Measurements from ENCODE around the gene CER1.

CER1 gene, protein sequence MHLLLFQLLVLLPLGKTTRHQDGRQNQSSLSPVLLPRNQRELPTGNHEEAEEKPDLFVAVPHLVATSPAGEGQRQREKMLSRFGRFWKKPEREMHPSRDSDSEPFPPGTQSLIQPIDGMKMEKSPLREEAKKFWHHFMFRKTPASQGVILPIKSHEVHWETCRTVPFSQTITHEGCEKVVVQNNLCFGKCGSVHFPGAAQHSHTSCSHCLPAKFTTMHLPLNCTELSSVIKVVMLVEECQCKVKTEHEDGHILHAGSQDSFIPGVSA

GRCh38 chr9:14722391-14723035 lies at the start of gene CER1:
TSS of gene CER1 (minus strand) at chr9:14722733. CDS start at chr9:14722672, 61 bp downstream.
- H3K79me2 ChIP-seq (ENCODE audit: insufficient read depth, low read length) = no peaks in the 10 kb centered on the region
- no peak within 1 kb of the TSS for H3K4me3 ChIP-seq (ENCODE audit: insufficient read depth, low read length, poor library complexity, severe bottlenecking)
- H3K27me3 ChIP-seq (ENCODE audit: low read length) = no peaks in the 10 kb centered on the region
- no peaks in the 10 kb centered on the region for H3K36me3 ChIP-seq (ENCODE audit: low read length)
- no peaks in the 10 kb centered on the region for H3K9me2 ChIP-seq (replicated peaks; ENCODE audit: insufficient read depth, low read length)
- H3K9me3 ChIP-seq (ENCODE audit: insufficient read depth, low read length) = no peaks in the 10 kb centered on the region
- no peaks in the 10 kb centered on the region for H4K20me1 ChIP-seq (ENCODE audit: low read depth, low read length)
- TF ChIP-seq, protein P1, sequence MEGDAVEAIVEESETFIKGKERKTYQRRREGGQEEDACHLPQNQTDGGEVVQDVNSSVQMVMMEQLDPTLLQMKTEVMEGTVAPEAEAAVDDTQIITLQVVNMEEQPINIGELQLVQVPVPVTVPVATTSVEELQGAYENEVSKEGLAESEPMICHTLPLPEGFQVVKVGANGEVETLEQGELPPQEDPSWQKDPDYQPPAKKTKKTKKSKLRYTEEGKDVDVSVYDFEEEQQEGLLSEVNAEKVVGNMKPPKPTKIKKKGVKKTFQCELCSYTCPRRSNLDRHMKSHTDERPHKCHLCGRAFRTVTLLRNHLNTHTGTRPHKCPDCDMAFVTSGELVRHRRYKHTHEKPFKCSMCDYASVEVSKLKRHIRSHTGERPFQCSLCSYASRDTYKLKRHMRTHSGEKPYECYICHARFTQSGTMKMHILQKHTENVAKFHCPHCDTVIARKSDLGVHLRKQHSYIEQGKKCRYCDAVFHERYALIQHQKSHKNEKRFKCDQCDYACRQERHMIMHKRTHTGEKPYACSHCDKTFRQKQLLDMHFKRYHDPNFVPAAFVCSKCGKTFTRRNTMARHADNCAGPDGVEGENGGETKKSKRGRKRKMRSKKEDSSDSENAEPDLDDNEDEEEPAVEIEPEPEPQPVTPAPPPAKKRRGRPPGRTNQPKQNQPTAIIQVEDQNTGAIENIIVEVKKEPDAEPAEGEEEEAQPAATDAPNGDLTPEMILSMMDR (IDR thresholded peaks at IDR 0.05; ENCODE audit: insufficient read depth, low read length, poor library complexity, severe bottlenecking) = no peak
- no peak for TF ChIP-seq EZH2phosphoT487 (conservative IDR thresholded peaks at IDR 0.05; ENCODE audit: low read length)
- no peak within 1 kb of the TSS for H3K9ac ChIP-seq (ENCODE audit: low read length)
- H3K4me2 ChIP-seq (ENCODE audit: low read depth, low read length, poor library complexity, severe bottlenecking) = no peak within 1 kb of the TSS
- H2AFZ ChIP-seq (ENCODE audit: low read depth, low read length, severe bottlenecking) = no peak within 1 kb of the TSS
- no peak within 1 kb of the TSS for H3K27ac ChIP-seq (ENCODE audit: low read depth, low read length)
- no peaks in the 10 kb centered on the region for H3F3A ChIP-seq (ENCODE audit: insufficient read depth)

GRCh38 chr9:14770592-14770991 lies 48.1 kb upstream of the CER1 start:
- TF ChIP-seq, protein P1 (IDR thresholded peaks at IDR 0.05; ENCODE audit: insufficient read depth, low read length, poor library complexity, severe bottlenecking) = no peak
- no peak for TF ChIP-seq EZH2phosphoT487 (conservative IDR thresholded peaks at IDR 0.05; ENCODE audit: low read length)
- H3K9me3 ChIP-seq (ENCODE audit: insufficient read depth, low read length) = no peaks in the 10 kb centered on the region
- no peak overlapping the region for H3K4me3 ChIP-seq (ENCODE audit: insufficient read depth, low read length, poor library complexity, severe bottlenecking)
- H3K27ac ChIP-seq (ENCODE audit: low read depth, low read length) = no peak overlapping the region
- no peaks in the 10 kb centered on the region for H3K9me2 ChIP-seq (replicated peaks; ENCODE audit: insufficient read depth, low read length)
- H3K79me2 ChIP-seq (ENCODE audit: insufficient read depth, low read length) = no peaks in the 10 kb centered on the region
- no peak overlapping the region for H3K9ac ChIP-seq (ENCODE audit: low read length)
- no peaks in the 10 kb centered on the region for H3K36me3 ChIP-seq (ENCODE audit: low read length)
- no peak overlapping the region for H3K4me2 ChIP-seq (ENCODE audit: low read depth, low read length, poor library complexity, severe bottlenecking)
- no peaks in the 10 kb centered on the region for H4K20me1 ChIP-seq (ENCODE audit: low read depth, low read length)
- H3K27me3 ChIP-seq (ENCODE audit: low read length) = no peaks in the 10 kb centered on the region
- no peak overlapping the region for H2AFZ ChIP-seq (ENCODE audit: low read depth, low read length, severe bottlenecking)
- H3F3A ChIP-seq (ENCODE audit: insufficient read depth) = no peaks in the 10 kb centered on the region

DNA sequence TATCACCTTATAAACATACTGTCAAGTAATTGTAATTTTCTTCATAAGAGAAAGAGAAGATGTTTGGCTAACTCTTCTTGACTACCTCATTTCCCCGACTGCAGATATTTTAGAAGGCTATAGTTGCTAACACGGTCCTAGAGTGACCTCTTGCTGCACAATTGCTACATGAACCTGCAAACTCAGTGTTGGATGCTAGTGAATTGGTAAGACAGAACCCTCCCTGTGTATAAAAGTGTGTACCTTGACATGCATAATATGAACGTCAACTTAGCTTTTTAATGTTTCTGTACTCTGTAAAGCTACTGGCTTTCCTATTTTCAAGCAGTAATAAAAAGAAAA lies 46.7 kb upstream of the CER1 start:
- Histone ChIP-seq H3K9me3 (ENCODE audit: insufficient read depth, low read length) (no peaks in the 10 kb centered on the region), H3F3A (ENCODE audit: insufficient read depth) (no peaks in the 10 kb centered on the region), H3K4me3 (ENCODE audit: insufficient read depth, low read length, poor library complexity, severe bottlenecking) (no peak overlapping the region), H2AFZ (ENCODE audit: low read depth, low read length, severe bottlenecking) (no peak overlapping the region), H3K9me2 (replicated peaks; ENCODE audit: insufficient read depth, low read length) (no peaks in the 10 kb centered on the region), H3K79me2 (ENCODE audit: insufficient read depth, low read length) (no peaks in the 10 kb centered on the region), H3K9ac (ENCODE audit: low read length) (no peak overlapping the region), H3K4me2 (ENCODE audit: low read depth, low read length, poor library complexity, severe bottlenecking) (no peak overlapping the region), H4K20me1 (ENCODE audit: low read depth, low read length) (no peaks in the 10 kb centered on the region), H3K27ac (ENCODE audit: low read depth, low read length) (no peak overlapping the region), H3K36me3 (ENCODE audit: low read length) (no peaks in the 10 kb centered on the region), H3K27me3 (ENCODE audit: low read length) (no peaks in the 10 kb centered on the region)
- TF ChIP-seq, protein P1 (IDR thresholded peaks at IDR 0.05; ENCODE audit: insufficient read depth, low read length, poor library complexity, severe bottlenecking) = no peak
- TF ChIP-seq EZH2phosphoT487 (conservative IDR thresholded peaks at IDR 0.05; ENCODE audit: low read length) = no peak
